Measurements from ENCODE around the gene GALM. TPM values are rescaled to one million over a fixed set of nuclear protein-coding genes. Genes with fewer than 3 reads are reported as not detected.

GALM gene
- total RNA-seq, 1 donor from 2014 or later, result 1.0 TPM

GRCh38 chr2:38668092-38668491, 2.2 kb downstream of the GALM start:
- Mint-ChIP-seq H3K4me3 (ENCODE audit: unreplicated experiment) (no peak overlapping the region), H3K9me3 (ENCODE audit: unreplicated experiment) (peaks cover 2% of the 10 kb centered on the region), H3K36me3 (ENCODE audit: unreplicated experiment) (no peaks in the 10 kb centered on the region), H3K27me3 (ENCODE audit: unreplicated experiment) (no peaks in the 10 kb centered on the region), H3K4me1 (ENCODE audit: low read depth, unreplicated experiment) (peaks cover 2% of the 10 kb centered on the region), H3K27ac (ENCODE audit: unreplicated experiment) (no peak overlapping the region)
- TF ChIP-seq CTCF (IDR thresholded peaks at IDR 0.05; ENCODE audit: partially characterized antibody, unreplicated experiment), result no peak
- DNase-seq, result no peak

GRCh38 chr2:38668779-38669479, 3.0 kb downstream of the GALM start:
- Mint-ChIP-seq H3K27me3 (ENCODE audit: unreplicated experiment) (no peaks in the 10 kb centered on the region), H3K4me1 (ENCODE audit: low read depth, unreplicated experiment) (peaks cover 2% of the 10 kb centered on the region), H3K4me3 (ENCODE audit: unreplicated experiment) (no peak overlapping the region), H3K27ac (ENCODE audit: unreplicated experiment) (no peak overlapping the region), H3K36me3 (ENCODE audit: unreplicated experiment) (no peaks in the 10 kb centered on the region), H3K9me3 (ENCODE audit: unreplicated experiment) (peaks cover 2% of the 10 kb centered on the region)
- no peak for TF ChIP-seq CTCF (IDR thresholded peaks at IDR 0.05; ENCODE audit: partially characterized antibody, unreplicated experiment)
- no peak for DNase-seq

- Mint-ChIP-seq H3K27me3 (ENCODE audit: unreplicated experiment) (no peaks in the 10 kb centered on the region), H3K4me3 (ENCODE audit: unreplicated experiment) (no peak overlapping the region), H3K36me3 (ENCODE audit: unreplicated experiment) (no peaks in the 10 kb centered on the region), H3K27ac (ENCODE audit: unreplicated experiment) (no peak overlapping the region), H3K4me1 (ENCODE audit: low read depth, unreplicated experiment) (no peaks in the 10 kb centered on the region), H3K9me3 (ENCODE audit: unreplicated experiment) (peaks cover 4% of the 10 kb centered on the region)
- DNase-seq, result no peak
- TF ChIP-seq CTCF (IDR thresholded peaks at IDR 0.05; ENCODE audit: partially characterized antibody, unreplicated experiment), result no peak
Observed at GRCh38 chr2:38671303-38671702, 5.4 kb downstream of the GALM start.

GRCh38 chr2:38671946-38672345, 6.0 kb downstream of the GALM start:
- Mint-ChIP-seq H3K27me3 (ENCODE audit: unreplicated experiment) (no peaks in the 10 kb centered on the region), H3K36me3 (ENCODE audit: unreplicated experiment) (no peaks in the 10 kb centered on the region), H3K4me3 (ENCODE audit: unreplicated experiment) (no peak overlapping the region), H3K27ac (ENCODE audit: unreplicated experiment) (no peak overlapping the region), H3K4me1 (ENCODE audit: low read depth, unreplicated experiment) (no peaks in the 10 kb centered on the region), H3K9me3 (ENCODE audit: unreplicated experiment) (peaks cover 4% of the 10 kb centered on the region)
- no peak for TF ChIP-seq CTCF (IDR thresholded peaks at IDR 0.05; ENCODE audit: partially characterized antibody, unreplicated experiment)
- no peak for DNase-seq
